Hepatocyte (in vitro differentiated cells): ENCODE measurements around the gene THTPA.

Experiments
- EZH2 ChIP-seq: fragments of 200-600 bp; sonication (generic); IDR thresholded peaks from 2 replicates; pipeline ENCODE4 v1.6.1; 2016; ENCODE audit warnings: antibody characterized with exemption, mild to moderate bottlenecking, borderline replicate concordance
- TF ChIP-seq, protein P1 (sequence below): fragments of 200-600 bp; sonication (generic); IDR thresholded peaks from 2 replicates; pipeline ENCODE4 v1.5.1; 2016; ENCODE audit warnings: antibody characterized with exemption, mild to moderate bottlenecking; ENCODE audit not compliant: poor library complexity

DNA sequence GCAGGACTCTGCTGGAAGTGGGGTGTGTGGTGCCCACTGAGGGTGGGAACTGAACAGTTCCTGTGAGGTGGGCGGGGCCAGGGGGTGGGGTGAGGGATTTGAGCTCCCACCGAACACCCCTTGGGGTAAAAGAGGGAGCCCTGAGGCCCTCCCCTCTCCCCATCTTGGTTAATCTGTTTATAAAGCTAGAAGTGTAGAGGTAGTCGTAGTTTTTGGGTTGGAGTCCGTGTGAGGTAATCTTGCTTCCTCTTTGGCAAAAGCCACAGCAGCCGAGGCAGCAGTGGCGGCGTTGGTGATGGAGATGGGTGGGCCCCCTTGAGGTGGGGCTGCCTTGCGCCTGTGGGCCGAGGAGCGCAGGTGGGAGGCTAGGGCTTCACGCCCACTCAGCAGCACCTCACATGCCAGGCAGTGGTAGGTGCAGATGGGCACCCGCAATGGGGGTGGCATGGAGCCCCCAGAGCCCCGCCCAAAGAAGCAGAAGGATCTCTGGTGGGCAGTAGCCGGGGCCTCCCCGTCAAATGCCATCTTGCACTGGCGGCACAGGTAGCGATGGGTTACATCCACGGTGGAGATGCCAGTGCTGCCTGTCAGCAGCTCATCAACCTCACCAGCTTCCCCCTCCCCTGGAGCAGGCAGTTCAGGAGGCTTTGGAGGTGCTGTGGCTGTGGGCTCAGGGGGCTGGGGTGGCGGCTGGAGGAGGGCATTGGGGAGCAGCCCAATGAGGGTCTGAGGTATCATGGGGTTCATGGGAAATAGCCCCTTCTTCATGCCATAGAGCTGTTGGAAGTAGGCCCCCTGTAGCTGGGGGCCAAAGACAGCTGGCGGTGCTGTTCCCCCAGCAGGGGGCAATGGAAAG lies 34.1 kb upstream of the THTPA start:
- TF ChIP-seq, protein P1, sequence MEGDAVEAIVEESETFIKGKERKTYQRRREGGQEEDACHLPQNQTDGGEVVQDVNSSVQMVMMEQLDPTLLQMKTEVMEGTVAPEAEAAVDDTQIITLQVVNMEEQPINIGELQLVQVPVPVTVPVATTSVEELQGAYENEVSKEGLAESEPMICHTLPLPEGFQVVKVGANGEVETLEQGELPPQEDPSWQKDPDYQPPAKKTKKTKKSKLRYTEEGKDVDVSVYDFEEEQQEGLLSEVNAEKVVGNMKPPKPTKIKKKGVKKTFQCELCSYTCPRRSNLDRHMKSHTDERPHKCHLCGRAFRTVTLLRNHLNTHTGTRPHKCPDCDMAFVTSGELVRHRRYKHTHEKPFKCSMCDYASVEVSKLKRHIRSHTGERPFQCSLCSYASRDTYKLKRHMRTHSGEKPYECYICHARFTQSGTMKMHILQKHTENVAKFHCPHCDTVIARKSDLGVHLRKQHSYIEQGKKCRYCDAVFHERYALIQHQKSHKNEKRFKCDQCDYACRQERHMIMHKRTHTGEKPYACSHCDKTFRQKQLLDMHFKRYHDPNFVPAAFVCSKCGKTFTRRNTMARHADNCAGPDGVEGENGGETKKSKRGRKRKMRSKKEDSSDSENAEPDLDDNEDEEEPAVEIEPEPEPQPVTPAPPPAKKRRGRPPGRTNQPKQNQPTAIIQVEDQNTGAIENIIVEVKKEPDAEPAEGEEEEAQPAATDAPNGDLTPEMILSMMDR, result no peak
- no peak for TF ChIP-seq EZH2
